Hepatocyte (in vitro differentiated cells): ENCODE data around the gene CHRNA4.
"Not testable (repeated sequence)": the region's sequence is repeated elsewhere in the genome, so short reads cannot be mapped to it uniquely, and the experiment has no call there.

Experiments used
- CTCF ChIP-seq: fragments of 200-600 bp; sonication (generic); IDR thresholded peaks from 2 replicates; pipeline ENCODE4 v1.5.1; 2016; ENCODE audit warnings: antibody characterized with exemption, mild to moderate bottlenecking; ENCODE audit not compliant: poor library complexity
- EZH2phosphoT487 ChIP-seq: fragments of 200-600 bp; sonication (generic); IDR thresholded peaks from one replicate; pipeline ENCODE4 v1.6.1; 2018; ENCODE audit warnings: antibody characterized with exemption, mild to moderate bottlenecking, low read depth, moderate library complexity; ENCODE audit not compliant: unreplicated experiment, severe bottlenecking

- TF ChIP-seq CTCF, EZH2phosphoT487: not testable (repeated sequence)
Observed at GRCh38 chr20:63339154-63340094, 21.7 kb downstream of the CHRNA4 start.
